DND-41 (cell line): ENCODE measurements around the gene ABL2.
"Not testable (repeated sequence)": the region's sequence is repeated elsewhere in the genome, so short reads cannot be mapped to it uniquely, and the experiment has no call there.

Source experiments
- ATAC-seq: fragments of 200-7000 bp; cut with Tn5 transposase; 3 replicates; pipeline ENCODE4 v1.9.1; 2021; ENCODE audit warnings: low read depth; ENCODE audit not compliant: insufficient read depth
- DNase-seq: peaks from one replicate; pipeline ENCODE4 v3.0.0-alpha.2; 2020
- H2AFZ ChIP-seq: 2 replicates; pipeline ENCODE4 v1.6.0; 2012; ENCODE audit warnings: low read depth, low read length
- H3K27ac ChIP-seq: 2 replicates; pipeline ENCODE4 v1.5.1; 2012; ENCODE audit warnings: low read length, inconsistent platforms
- H3K27me3 ChIP-seq: fragments of 200-600 bp; sonication (generic); 2 replicates; pipeline ENCODE4 v1.6.0; 2012; ENCODE audit warnings: low read length, mild to moderate bottlenecking, inconsistent platforms; ENCODE audit not compliant: insufficient read depth, poor library complexity
- H3K36me3 ChIP-seq: 2 replicates; pipeline ENCODE4 v1.5.1; 2012; ENCODE audit warnings: low read length, inconsistent platforms; ENCODE audit not compliant: insufficient read depth
- H3K4me1 ChIP-seq: 2 replicates; pipeline ENCODE4 v1.5.1; 2012; ENCODE audit warnings: mild to moderate bottlenecking, low read length; ENCODE audit not compliant: insufficient read depth
- H3K4me2 ChIP-seq: 2 replicates; pipeline ENCODE4 v1.6.0; 2012; ENCODE audit warnings: mild to moderate bottlenecking, moderate library complexity, low read length, inconsistent platforms; ENCODE audit not compliant: insufficient read depth
- H3K4me3 ChIP-seq, 2 experiments: fragments of 200-600 bp in 1 of 2; shearing (Covaris generic) in 1 of 2; 2 replicates each; pipeline ENCODE4 v1.5.1; 2012 to 2016; ENCODE audit warnings: inconsistent platforms in 2 of 2, low read length in 2 of 2, mild to moderate bottlenecking in 2 of 2, low read depth in 1 of 2, moderate library complexity in 1 of 2
- H3K79me2 ChIP-seq: 2 replicates; pipeline ENCODE4 v1.6.0; 2012; ENCODE audit warnings: low read length, inconsistent platforms; ENCODE audit not compliant: insufficient read depth
- H3K9ac ChIP-seq: 2 replicates; pipeline ENCODE4 v1.6.0; 2012; ENCODE audit warnings: low read depth, mild to moderate bottlenecking, inconsistent platforms, low read length, moderate library complexity
- H3K9me3 ChIP-seq: 2 replicates; pipeline ENCODE4 v1.5.1; 2012; ENCODE audit warnings: low read length, moderate library complexity, mild to moderate bottlenecking, inconsistent platforms; ENCODE audit not compliant: insufficient read depth, severe bottlenecking
- H4K20me1 ChIP-seq: 2 replicates; pipeline ENCODE4 v1.6.0; 2012; ENCODE audit warnings: low read length; ENCODE audit not compliant: insufficient read depth
- EZH2 ChIP-seq: IDR thresholded peaks from 3 replicates; pipeline ENCODE4 v1.6.1; 2012; ENCODE audit warnings: borderline replicate concordance, low read depth, mild to moderate bottlenecking, moderate library complexity, low read length, inconsistent platforms; ENCODE audit not compliant: severe bottlenecking
- TF ChIP-seq, protein P1 (sequence below): IDR thresholded peaks from 2 replicates; pipeline ENCODE4 v1.5.1; 2012; ENCODE audit warnings: borderline replicate concordance, low read length, moderate library complexity, mild to moderate bottlenecking; ENCODE audit not compliant: poor library complexity, severe bottlenecking; ENCODE audit errors: extremely low read depth

The ABL2 gene

DNA sequence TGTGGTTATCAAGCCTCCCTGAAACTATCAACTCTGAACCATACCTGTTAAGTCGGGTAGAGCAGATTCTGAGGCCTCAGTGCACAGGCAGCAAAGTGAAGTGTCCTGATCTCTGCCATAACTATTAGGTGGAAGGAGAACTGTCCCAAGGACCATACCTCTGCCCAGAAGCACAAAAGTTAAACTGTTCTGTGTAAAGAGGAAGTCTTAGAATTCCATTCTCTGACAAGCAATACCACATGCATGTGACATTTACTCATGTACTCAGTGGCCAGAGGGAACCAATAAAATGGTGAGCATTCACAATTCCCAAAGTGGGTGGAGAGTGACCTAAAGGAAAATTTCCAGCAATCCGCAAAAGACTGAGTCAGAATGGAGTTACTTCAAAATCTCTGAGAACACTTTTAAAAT is 86.6 kb downstream of the ABL2 start:
- Histone ChIP-seq H3K4me1 (peaks cover 5% of the 10 kb centered on the region; the same call in 1 of the 2 replicates), H3K4me3 (no peak overlapping the region), H3K36me3 (no peaks in the 10 kb centered on the region), H3K27ac (no peak overlapping the region), H3K79me2 (peaks cover 5% of the 10 kb centered on the region; the same call in 1 of the 2 replicates), H2AFZ (no peak overlapping the region), H3K9ac (no peak overlapping the region), H4K20me1 (no peaks in the 10 kb centered on the region), H3K9me3 (no peaks in the 10 kb centered on the region), H3K27me3 (no peaks in the 10 kb centered on the region), H3K4me2 (no peak overlapping the region)
- no peak for DNase-seq
- TF ChIP-seq EZH2 = no peak
- TF ChIP-seq, protein P1, sequence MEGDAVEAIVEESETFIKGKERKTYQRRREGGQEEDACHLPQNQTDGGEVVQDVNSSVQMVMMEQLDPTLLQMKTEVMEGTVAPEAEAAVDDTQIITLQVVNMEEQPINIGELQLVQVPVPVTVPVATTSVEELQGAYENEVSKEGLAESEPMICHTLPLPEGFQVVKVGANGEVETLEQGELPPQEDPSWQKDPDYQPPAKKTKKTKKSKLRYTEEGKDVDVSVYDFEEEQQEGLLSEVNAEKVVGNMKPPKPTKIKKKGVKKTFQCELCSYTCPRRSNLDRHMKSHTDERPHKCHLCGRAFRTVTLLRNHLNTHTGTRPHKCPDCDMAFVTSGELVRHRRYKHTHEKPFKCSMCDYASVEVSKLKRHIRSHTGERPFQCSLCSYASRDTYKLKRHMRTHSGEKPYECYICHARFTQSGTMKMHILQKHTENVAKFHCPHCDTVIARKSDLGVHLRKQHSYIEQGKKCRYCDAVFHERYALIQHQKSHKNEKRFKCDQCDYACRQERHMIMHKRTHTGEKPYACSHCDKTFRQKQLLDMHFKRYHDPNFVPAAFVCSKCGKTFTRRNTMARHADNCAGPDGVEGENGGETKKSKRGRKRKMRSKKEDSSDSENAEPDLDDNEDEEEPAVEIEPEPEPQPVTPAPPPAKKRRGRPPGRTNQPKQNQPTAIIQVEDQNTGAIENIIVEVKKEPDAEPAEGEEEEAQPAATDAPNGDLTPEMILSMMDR = no peak
- no peak for ATAC-seq

DNA sequence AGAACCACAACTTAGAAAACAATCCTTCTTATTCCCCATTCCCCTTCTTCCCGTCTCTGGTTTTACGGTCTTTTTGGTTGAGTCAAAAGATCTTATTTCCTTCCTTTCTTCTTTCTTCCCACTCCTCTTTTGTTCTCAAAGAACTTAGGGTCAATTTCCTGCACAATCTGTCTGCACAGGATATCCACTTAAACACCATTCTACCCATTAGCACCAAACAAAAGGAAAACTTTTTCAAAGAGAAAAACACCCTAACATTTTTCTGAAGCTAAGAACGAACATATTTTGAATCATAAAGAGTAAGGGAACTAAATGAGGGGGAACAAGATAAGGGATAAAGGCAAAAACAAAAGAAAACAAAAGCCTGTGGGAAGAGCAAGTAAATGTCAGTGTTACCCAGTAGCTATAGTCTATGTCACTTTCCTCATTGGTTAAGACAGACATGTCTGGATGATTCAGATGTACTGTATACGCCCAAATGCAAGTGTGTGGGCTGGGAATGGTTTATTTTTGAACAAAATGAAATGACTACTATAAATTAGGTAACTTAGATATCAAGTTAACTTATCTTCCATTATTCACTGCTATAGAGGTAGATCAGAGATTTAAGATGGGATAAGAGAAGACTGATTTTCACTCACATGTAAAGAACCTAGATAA is 87.8 kb downstream of the ABL2 start:
- Histone ChIP-seq H3K4me2 (no peak overlapping the region), H3K9ac (no peak overlapping the region)
- no peak for DNase-seq

DNA sequence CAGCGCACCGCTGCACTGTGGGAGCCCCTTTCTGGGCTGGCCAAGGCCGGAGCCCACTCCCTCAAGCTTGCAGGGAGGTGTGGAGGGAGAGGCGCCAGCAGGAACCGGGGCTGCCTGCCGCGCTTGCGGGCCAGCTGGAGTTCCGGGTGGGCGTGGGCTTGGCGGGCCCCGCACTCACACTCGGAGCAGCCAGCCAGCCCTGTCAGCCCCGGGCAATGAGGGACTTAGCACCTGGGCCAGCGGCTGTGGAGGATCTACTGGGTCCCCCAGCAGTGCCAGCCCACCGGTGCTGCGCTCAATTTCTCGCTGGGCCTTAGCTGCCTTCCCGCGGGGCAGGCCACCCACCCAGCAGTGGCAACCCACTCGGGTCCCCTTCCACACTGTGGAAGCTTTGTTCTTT is 90.7 kb downstream of the ABL2 start:
- not testable (repeated sequence) for H3K9ac ChIP-seq, H3K9me3 ChIP-seq, H3K27ac ChIP-seq, H3K4me3 ChIP-seq, H3K79me2 ChIP-seq, H3K4me2 ChIP-seq, ATAC-seq, H2AFZ ChIP-seq, H3K4me1 ChIP-seq, H3K27me3 ChIP-seq, H4K20me1 ChIP-seq, H3K36me3 ChIP-seq, DNase-seq

More for the DNA sequence above, 87.8 kb downstream of the ABL2 start:
- TF ChIP-seq EZH2 = no peak
- TF ChIP-seq, protein P1 = no peak
- no peaks in the 10 kb centered on the region for H3K27me3 ChIP-seq
- no peaks in the 10 kb centered on the region for H4K20me1 ChIP-seq
- no peak overlapping the region for H3K27ac ChIP-seq
- H3K4me3 ChIP-seq = no peak overlapping the region
- H3K79me2 ChIP-seq = peaks cover 5% of the 10 kb centered on the region; the same call in 1 of the 2 replicates
- no peaks in the 10 kb centered on the region for H3K36me3 ChIP-seq
- no peak for ATAC-seq
- H3K9me3 ChIP-seq = no peaks in the 10 kb centered on the region
- no peak overlapping the region for H2AFZ ChIP-seq
- H3K4me1 ChIP-seq = peaks cover 5% of the 10 kb centered on the region; the same call in 1 of the 2 replicates

DNA sequence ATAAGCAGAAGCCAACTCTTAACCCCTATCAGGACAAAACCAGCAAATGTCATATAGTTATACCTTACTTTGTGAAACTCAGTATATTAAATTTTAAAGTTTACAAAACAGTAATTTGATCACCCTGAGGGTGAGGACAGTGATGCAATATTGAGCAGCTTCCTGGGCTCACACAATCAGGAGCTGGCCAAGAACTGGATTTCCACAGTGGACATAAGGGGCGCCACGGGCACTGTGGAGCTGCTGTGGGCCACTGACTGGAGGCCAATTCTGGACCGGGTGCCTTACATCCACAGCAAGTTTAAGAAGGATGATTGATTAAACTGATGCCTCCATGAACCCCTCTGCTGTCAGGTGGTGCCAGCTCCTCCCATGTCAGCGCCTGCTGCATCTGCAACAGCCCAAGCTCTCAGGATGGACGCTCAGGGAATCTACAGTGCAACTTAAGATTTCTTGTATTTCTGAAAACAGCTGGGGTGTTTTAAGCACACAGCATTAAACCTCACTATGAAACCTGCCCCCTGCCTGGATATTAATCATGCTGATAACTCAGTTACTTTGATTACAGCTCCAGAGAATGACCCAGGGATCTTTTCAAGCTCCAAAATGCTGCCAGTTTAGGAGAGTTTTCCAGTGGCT is 91.7 kb downstream of the ABL2 start:
- DNase-seq = no peak
- H3K9ac ChIP-seq = no peak overlapping the region
- H3K9me3 ChIP-seq = no peaks in the 10 kb centered on the region
- H3K27ac ChIP-seq = no peak overlapping the region
- H3K4me3 ChIP-seq = no peak overlapping the region
- H3K4me2 ChIP-seq = no peak overlapping the region
- no peak for TF ChIP-seq EZH2
- TF ChIP-seq, protein P1 = no peak
- ATAC-seq = no peak
- H3K4me1 ChIP-seq = peaks cover 5% of the 10 kb centered on the region; the same call in 1 of the 2 replicates
- no peaks in the 10 kb centered on the region for H4K20me1 ChIP-seq
- no peak overlapping the region for H2AFZ ChIP-seq
- no peaks in the 10 kb centered on the region for H3K36me3 ChIP-seq
- peaks cover 4% of the 10 kb centered on the region; the same call in 1 of the 2 replicates for H3K79me2 ChIP-seq
- H3K27me3 ChIP-seq = no peaks in the 10 kb centered on the region

DNA sequence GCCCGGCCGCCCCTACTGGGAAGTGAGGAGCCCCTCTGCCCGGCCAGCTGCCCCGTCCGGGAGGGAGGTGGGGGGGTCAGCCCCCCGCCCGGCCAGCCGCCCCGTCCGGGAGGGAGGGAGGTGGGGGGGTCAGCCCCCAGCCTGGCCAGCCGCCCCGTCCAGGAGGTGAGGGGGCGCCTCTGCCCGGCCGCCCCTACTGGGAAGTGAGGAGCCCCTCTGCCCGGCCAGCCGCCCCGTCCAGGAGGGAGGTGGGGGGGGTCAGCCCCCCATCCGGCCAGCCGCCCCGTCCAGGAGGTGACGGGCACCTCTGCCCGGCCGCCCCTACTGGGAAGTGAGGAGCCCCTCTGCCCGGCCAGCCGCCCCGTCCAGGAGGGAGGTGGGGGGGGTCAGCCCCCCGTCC is 93.8 kb downstream of the ABL2 start:
- not testable (repeated sequence) for H2AFZ ChIP-seq, DNase-seq, H3K4me3 ChIP-seq, H4K20me1 ChIP-seq, H3K9me3 ChIP-seq, H3K4me2 ChIP-seq, H3K9ac ChIP-seq, H3K27ac ChIP-seq, H3K79me2 ChIP-seq, H3K4me1 ChIP-seq, H3K27me3 ChIP-seq, H3K36me3 ChIP-seq, ATAC-seq

DNA sequence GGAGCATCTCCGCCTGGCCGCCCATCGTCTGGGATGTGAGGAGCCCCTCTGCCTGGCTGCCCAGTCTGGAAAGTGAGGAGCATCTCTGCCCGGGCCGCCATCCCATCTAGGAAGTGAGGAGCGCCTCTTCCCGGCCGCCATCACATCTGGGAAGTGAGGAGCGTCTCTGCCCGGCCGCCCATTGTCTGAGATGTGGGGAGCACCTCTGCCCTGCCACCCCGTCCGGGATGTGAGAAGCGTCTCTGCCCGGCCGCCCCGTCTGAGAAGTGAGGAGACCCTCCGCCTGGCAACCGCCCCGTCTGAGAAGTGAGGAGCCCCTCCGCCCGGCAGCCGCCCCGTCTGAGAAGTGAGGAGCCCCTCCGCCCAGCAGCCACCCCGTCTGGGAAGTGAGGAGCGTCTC is 94.3 kb downstream of the ABL2 start:
- ATAC-seq, H3K4me3 ChIP-seq, H3K9me3 ChIP-seq, DNase-seq, H2AFZ ChIP-seq, H3K9ac ChIP-seq, H4K20me1 ChIP-seq, H3K4me1 ChIP-seq, H3K79me2 ChIP-seq, H3K4me2 ChIP-seq, H3K27me3 ChIP-seq, H3K36me3 ChIP-seq, H3K27ac ChIP-seq: not testable (repeated sequence)
